Naive B cell (primary cell): ENCODE results near the gene TNIP2. TPM values are rescaled to one million over a fixed set of nuclear protein-coding genes. Genes with fewer than 3 reads are reported as not detected.
"Not testable (repeated sequence)": the region's sequence is repeated elsewhere in the genome, so short reads cannot be mapped to it uniquely, and the experiment has no call there.

Experiments
- ATAC-seq, 2 donors: fragments of 150-1000 bp; cut with Tn5 transposase; 2 replicates each; pipeline ENCODE4 v1.10.0; 2021; ENCODE audit warnings: low read depth in 2 of 2, mild to moderate bottlenecking in 2 of 2, moderate library complexity in 2 of 2
- DNase-seq: peaks from one replicate; pipeline ENCODE4 v3.0.0; 2022
- H3K27ac Mint-ChIP-seq, 6 donors: one replicate each; pipeline ENCODE4 v1.8.0; 2020 to 2022; ENCODE audit warnings: mild to moderate bottlenecking in 6 of 6, mixed read lengths in 6 of 6, moderate library complexity in 5 of 6, inconsistent platforms in 2 of 6
- H3K27me3 Mint-ChIP-seq, 3 donors: one replicate each; pipeline ENCODE4 v1.8.0; 2021 to 2022; ENCODE audit warnings: mixed read lengths in 3 of 3, mild to moderate bottlenecking in 1 of 3
- H3K36me3 Mint-ChIP-seq, 2 donors: one replicate each; pipeline ENCODE4 v1.8.0; 2020 to 2022; ENCODE audit warnings: mixed read lengths in 2 of 2, inconsistent platforms in 1 of 2, mild to moderate bottlenecking in 1 of 2
- H3K4me1 Mint-ChIP-seq, 3 donors: one replicate each; pipeline ENCODE4 v1.8.0; 2020 to 2022; ENCODE audit warnings: mixed read lengths in 3 of 3, inconsistent platforms in 1 of 3, mild to moderate bottlenecking in 1 of 3, moderate library complexity in 1 of 3
- H3K4me3 Mint-ChIP-seq, 8 donors: one replicate each; pipeline ENCODE4 v1.8.0; 2020 to 2022; ENCODE audit warnings: mild to moderate bottlenecking in 8 of 8, mixed read lengths in 8 of 8, moderate library complexity in 8 of 8, inconsistent platforms in 2 of 8
- H3K9me3 Mint-ChIP-seq, 7 donors: one replicate each; pipeline ENCODE4 v1.8.0; 2020 to 2022; ENCODE audit warnings: mixed read lengths in 7 of 7, mild to moderate bottlenecking in 5 of 7, inconsistent platforms in 2 of 7, moderate library complexity in 1 of 7
- polyA plus RNA-seq, 6 donors: library from polyadenylated mRNA; unstranded; fragments of 300-500 nt; fragmentation: Illumina TruSeq; gene quantifications; one replicate each; pipeline ENCODE4 v1.2.3, GENCODE V29; 2021; ENCODE audit warnings: low read depth in 6 of 6

The TNIP2 gene
- polyA plus RNA-seq, 6 donors from 2014 or later: 25.4 to 36.2 (median 35.3) TPM

DNA sequence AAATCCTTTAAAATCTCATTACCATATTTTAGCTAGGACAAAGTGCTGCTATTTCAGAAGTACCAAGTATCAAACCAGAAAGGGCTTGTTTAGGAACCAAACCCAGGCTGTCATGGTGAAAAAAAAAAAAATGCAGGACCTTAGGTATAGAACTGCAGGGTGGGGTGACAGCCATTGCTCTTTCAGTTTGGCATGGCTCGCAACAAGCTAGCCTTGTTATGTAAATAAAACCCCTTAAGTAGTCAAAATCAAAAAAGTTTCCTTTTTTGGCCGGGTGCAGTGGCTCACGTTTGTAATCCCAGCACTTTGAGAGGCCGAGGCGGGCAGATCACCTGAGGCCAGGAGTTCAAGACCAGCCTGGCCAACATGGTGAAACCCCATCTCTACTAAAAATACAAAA lies 24.5 kb upstream of the TNIP2 start:
- H3K9me3 Mint-ChIP-seq: peaks cover 0 to 19% (median 6%) of the 10 kb centered on the region in 7 donors
- H3K4me1 Mint-ChIP-seq: peaks cover 4 to 18% (median 6%) of the 10 kb centered on the region in 3 donors
- not testable (repeated sequence) for ATAC-seq, H3K36me3 Mint-ChIP-seq, H3K4me3 Mint-ChIP-seq, DNase-seq, H3K27me3 Mint-ChIP-seq
- H3K27ac Mint-ChIP-seq: peak overlapping the region in 1 of 6 donors; percentile 18

DNA sequence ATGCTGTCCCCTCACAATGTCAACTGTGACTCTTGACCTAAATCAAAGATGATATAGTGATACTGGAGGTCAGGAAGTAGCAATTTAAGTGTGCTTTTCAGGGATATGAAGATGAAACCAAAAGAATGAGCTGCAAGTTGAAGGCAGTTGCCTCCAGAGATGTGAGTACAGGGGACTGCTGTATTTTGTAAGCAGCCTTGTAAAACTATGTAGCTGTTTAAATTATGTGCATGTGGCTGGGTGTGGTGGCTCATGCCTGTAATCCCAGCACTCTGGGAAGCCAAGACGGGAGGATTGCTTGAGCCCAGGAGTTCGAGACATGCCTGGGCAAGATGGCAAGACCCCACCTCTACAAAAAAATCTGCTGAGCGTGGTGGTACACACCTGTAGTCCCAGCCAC lies 15.1 kb upstream of the TNIP2 start:
- Mint-ChIP-seq H3K4me1 (peaks cover 9 to 34% (median 18%) of the 10 kb centered on the region in 3 donors), H3K4me3 (peak overlapping the region in 1 of 8 donors; percentile 26), H3K9me3 (peaks cover 0 to 13% (median 0%) of the 10 kb centered on the region in 7 donors), H3K27me3 (no peaks in the 10 kb centered on the region), H3K36me3 (no peaks in the 10 kb centered on the region), H3K27ac (peak overlapping the region in 2 of 6 donors; percentile 51 to 53)
- ATAC-seq (no peak), DNase-seq (no peak)

DNA sequence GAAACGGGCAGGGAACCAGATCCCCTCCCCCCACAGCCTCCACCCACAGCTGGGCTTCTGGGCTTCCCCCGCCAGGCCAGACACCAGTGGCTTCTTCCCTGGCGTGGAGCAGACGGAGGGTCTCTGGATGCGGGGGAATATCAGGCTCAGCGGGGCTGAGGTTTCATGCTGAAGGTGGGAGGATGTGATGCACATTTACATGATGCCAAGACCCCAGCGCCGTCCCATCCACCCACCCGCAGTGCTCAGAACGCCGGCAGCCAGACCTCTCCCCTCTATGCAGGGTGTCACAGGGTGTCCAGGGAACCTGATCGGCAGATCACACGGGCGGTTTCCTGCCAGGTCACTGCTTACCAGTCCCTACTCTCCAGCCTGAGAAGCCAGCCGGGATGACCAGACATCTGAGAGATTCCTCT lies 12.8 kb upstream of the TNIP2 start:
- Mint-ChIP-seq H3K4me1 (peaks cover 14 to 50% (median 18%) of the 10 kb centered on the region in 3 donors), H3K27ac (peak overlapping the region in 2 of 6 donors; percentile 4 to 76), H3K9me3 (peaks cover 0 to 13% (median 0%) of the 10 kb centered on the region in 7 donors), H3K36me3 (no peaks in the 10 kb centered on the region), H3K4me3 (no peak overlapping the region), H3K27me3 (no peaks in the 10 kb centered on the region)
- ATAC-seq (no peak), DNase-seq (no peak)

DNA sequence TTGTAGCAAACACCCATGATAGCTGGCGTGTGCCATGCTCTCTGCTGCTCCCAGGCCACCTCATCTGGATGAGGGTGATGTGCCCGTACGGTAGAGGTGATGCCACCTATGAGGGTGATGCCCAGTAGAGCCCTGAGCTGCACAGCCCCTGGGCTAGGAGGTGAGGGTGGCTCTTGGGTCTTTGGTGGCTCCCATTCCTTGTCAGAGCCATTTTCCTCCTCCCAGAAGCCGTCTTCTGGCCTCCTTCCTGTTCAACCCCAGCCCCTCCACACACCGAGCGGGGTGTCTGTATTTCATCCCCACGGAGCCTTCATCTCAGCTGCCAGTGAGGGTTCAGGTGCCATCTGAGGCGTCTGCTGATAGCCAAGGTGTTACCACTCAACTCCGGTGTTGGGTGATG lies 12.0 kb upstream of the TNIP2 start:
- DNase-seq (no peak), ATAC-seq (no peak)
- peaks cover 14 to 50% (median 18%) of the 10 kb centered on the region in 3 donors for H3K4me1 Mint-ChIP-seq
- peak overlapping the region in 1 of 6 donors; percentile 67 for H3K27ac Mint-ChIP-seq
- H3K4me3 Mint-ChIP-seq: no peak overlapping the region
- H3K36me3 Mint-ChIP-seq: no peaks in the 10 kb centered on the region
- no peaks in the 10 kb centered on the region for H3K27me3 Mint-ChIP-seq
- peaks cover 0 to 13% (median 0%) of the 10 kb centered on the region in 7 donors for H3K9me3 Mint-ChIP-seq

DNA sequence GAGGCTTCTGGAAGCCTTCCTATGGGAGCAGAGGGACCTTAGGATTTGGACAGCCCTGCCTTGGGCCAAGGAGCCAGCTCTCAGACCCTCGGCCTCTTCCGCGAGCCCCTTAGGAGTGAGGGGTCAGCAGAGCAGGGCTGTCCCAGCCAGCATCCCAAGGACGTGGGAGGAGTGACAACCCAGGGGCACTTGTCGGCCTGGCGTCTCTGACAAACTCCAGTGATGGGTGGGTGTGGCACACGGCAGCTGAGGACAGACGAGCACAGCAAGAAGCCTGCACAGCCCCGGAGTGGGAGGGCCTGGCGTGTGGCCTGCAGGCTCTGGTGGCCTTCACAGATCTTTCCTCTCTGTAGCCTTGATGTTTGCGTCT lies 11.6 kb upstream of the TNIP2 start:
- DNase-seq (no peak), ATAC-seq (no peak)
- peaks cover 0 to 13% (median 0%) of the 10 kb centered on the region in 7 donors for H3K9me3 Mint-ChIP-seq
- H3K27me3 Mint-ChIP-seq: no peaks in the 10 kb centered on the region
- H3K36me3 Mint-ChIP-seq: no peaks in the 10 kb centered on the region
- H3K4me1 Mint-ChIP-seq: peaks cover 14 to 50% (median 18%) of the 10 kb centered on the region in 3 donors
- no peak overlapping the region for H3K4me3 Mint-ChIP-seq
- H3K27ac Mint-ChIP-seq: peak overlapping the region in 1 of 6 donors; percentile 67

DNA sequence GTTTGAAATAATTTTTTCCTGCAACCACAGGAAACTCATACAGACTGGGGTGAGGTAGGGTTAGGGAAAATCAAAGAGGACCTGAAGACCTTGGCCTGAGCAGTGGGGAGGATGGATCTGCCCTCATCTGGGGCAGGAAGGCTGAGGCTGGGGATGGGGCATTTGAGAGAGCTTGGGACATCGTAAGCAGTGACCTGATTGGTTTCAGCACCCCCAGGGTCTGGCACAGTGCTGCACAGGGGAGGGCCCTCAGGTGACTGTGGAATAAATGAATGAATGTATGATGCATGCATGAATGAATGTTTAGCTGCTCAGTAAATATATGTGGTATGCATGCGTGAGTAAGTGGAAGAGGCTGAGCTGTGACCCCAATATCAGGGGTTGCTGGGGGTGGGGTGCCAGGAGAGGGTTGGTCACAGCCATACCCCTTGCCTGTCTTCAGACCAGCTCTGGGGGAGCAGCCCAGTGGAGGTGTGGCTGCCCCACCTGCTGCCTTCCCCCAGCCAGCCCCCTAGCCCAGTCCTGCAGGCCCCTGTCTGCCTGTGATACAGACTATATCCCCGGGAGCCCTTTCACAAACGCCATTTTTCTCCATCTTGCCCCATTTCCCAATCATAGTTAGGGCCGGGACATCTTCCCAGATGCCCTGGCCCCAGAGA lies 11.0 kb upstream of the TNIP2 start:
- no peak overlapping the region for H3K27ac Mint-ChIP-seq
- H3K36me3 Mint-ChIP-seq: no peaks in the 10 kb centered on the region
- ATAC-seq (no peak), DNase-seq (no peak)
- no peak overlapping the region for H3K4me3 Mint-ChIP-seq
- H3K4me1 Mint-ChIP-seq: peaks cover 17 to 49% (median 18%) of the 10 kb centered on the region in 3 donors
- H3K27me3 Mint-ChIP-seq: no peaks in the 10 kb centered on the region
- H3K9me3 Mint-ChIP-seq: peaks cover 0 to 13% (median 0%) of the 10 kb centered on the region in 7 donors

DNA sequence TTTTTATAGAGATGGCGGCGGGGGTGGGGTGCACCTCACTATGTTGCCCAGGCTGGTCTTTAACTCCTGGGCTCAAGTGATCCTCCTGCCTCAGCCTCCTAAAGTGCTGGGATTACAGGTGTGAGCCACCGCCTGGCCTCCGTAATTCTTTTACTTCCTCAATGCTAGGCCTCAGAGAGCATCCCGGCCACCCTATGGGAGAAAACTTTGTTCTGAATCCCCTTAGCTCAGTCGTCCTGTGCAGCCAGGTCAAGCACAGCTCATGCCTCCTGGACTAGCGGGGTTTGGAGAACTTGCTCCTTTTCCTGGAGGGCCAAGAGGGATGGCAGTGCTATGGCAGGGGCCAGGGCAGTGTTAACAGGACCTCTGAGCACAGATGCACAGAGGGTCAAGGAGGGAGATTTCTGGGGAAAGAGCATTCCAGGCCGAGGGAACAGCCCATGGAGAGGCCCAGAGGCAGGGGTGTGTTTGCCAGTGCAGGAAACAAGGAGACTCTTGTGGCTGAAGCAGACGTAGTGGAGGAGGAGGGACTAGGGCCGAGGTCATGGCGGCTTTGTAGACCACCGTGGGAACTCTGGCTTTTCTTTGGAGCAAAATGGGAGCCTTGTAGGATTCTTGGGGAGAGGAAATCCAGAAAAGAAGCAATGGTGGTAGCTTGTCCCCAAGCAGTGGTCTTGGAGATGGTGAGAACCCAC lies 9.8 kb upstream of the TNIP2 start:
- ATAC-seq (no peak), DNase-seq (no peak)
- H3K4me3 Mint-ChIP-seq: peak overlapping the region in 2 of 8 donors; percentile 18 to 47
- no peaks in the 10 kb centered on the region for H3K36me3 Mint-ChIP-seq
- peaks cover 22 to 44% (median 23%) of the 10 kb centered on the region in 3 donors for H3K4me1 Mint-ChIP-seq
- peak overlapping the region in 2 of 6 donors; percentile 27 to 42 for H3K27ac Mint-ChIP-seq
- no peaks in the 10 kb centered on the region for H3K27me3 Mint-ChIP-seq
- H3K9me3 Mint-ChIP-seq: peaks cover 0 to 13% (median 0%) of the 10 kb centered on the region in 7 donors

DNA sequence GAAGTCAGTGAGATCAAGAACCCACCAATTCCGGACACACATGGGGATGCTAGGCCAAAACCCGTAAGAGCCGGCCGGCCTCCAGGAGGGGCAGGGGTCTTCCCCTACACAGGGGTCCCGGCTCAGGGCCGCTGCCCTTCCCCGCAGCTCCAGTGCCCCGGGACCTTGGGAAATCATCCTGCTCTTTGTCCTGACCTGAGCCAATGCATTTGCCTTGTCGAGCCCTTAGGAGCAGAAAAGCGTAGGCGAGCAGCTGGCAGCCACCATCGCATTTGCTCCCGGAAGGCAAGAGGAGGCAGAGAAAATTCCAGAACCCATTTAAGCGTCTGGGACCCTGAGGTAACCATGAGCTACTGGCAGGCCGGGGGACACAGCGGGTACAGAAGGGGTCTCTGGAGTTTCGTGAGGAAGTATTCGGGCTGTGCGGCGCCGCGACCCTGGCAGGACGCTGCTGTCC lies 7.4 kb upstream of the TNIP2 start:
- Mint-ChIP-seq H3K9me3 (no peaks in the 10 kb centered on the region), H3K27ac (peak overlapping the region in 1 of 6 donors; percentile 50), H3K36me3 (no peaks in the 10 kb centered on the region), H3K4me3 (peak overlapping the region; percentile 63 to 89 (median 74)), H3K27me3 (no peaks in the 10 kb centered on the region), H3K4me1 (peaks cover 21 to 29% (median 22%) of the 10 kb centered on the region in 3 donors)
- no peak for ATAC-seq
- DNase-seq: no peak

DNA sequence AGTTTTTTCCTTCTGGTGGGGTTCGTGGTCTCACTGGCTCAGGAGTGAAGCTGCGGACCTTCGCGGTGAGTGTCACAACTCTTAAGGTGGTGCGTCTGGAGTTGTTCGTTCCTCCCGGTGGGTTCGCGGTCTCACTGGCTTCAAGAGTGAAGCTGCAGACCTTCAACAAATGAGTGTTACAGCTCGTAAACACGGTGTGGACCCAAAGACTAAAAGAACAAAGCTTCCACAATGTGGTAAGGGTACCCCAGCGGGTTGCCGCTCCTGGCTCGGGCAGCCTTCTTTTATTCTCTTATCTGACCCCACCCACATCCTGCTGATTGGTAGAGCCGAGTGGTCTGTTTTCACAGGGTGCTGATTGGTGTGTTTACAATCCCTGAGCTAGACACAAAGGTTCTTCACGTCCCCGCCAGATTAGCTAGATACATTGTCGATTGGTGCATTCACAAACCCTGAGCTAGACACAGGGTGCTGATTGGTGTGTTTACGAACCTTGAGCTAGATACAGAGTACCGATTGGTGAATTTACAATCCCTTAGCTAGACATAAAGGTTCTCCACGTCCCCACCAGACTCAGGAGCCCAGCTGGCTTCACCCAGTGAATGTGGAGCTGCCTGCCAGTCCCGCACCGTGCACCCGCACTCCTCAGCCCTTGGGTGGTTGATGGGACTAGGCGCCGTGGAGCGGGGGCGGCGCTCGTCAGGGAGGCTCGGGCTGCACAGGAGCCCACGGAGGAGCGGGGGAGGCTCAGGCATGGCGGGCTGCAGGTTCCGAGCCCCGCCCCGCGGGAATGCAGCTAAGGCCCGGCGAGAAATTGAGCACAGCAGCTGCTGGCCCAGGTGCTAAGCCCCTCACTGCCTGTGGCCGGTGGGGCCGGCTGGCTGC lies 6.6 kb upstream of the TNIP2 start:
- DNase-seq, H3K27ac Mint-ChIP-seq, H3K9me3 Mint-ChIP-seq, H3K36me3 Mint-ChIP-seq, H3K27me3 Mint-ChIP-seq, ATAC-seq: not testable (repeated sequence)
- H3K4me3 Mint-ChIP-seq: peak overlapping the region in 6 of 8 donors; percentile 5 to 74 (median 46)
- H3K4me1 Mint-ChIP-seq: peaks cover 21 to 29% (median 22%) of the 10 kb centered on the region in 3 donors

DNA sequence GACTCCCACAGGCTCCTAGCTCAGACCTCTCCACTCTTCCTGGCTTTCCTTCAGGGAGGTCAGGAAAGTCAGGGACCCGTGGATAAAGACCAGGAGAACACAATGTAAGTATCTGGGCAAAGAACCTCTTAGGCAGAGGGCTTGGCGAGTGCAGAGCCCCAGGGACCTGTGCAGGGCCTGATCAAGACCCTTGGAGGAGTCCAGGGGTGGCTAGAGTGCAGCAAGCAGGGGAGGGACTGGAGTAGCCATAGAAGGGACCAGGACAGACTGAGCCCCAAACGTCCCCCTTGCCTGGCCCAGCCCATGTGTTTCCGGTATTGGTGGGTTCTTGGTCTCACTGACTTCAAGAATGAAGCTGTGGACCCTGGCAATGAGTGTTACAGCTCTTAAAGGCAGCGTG lies 5.9 kb upstream of the TNIP2 start:
- no peaks in the 10 kb centered on the region for H3K27me3 Mint-ChIP-seq
- ATAC-seq (no peak), DNase-seq (no peak)
- H3K9me3 Mint-ChIP-seq: no peaks in the 10 kb centered on the region
- peaks cover 21 to 34% (median 22%) of the 10 kb centered on the region in 3 donors for H3K4me1 Mint-ChIP-seq
- peak overlapping the region in 2 of 8 donors; percentile 20 to 51 for H3K4me3 Mint-ChIP-seq
- H3K36me3 Mint-ChIP-seq: no peaks in the 10 kb centered on the region
- peak overlapping the region in 1 of 6 donors; percentile 57 for H3K27ac Mint-ChIP-seq

DNA sequence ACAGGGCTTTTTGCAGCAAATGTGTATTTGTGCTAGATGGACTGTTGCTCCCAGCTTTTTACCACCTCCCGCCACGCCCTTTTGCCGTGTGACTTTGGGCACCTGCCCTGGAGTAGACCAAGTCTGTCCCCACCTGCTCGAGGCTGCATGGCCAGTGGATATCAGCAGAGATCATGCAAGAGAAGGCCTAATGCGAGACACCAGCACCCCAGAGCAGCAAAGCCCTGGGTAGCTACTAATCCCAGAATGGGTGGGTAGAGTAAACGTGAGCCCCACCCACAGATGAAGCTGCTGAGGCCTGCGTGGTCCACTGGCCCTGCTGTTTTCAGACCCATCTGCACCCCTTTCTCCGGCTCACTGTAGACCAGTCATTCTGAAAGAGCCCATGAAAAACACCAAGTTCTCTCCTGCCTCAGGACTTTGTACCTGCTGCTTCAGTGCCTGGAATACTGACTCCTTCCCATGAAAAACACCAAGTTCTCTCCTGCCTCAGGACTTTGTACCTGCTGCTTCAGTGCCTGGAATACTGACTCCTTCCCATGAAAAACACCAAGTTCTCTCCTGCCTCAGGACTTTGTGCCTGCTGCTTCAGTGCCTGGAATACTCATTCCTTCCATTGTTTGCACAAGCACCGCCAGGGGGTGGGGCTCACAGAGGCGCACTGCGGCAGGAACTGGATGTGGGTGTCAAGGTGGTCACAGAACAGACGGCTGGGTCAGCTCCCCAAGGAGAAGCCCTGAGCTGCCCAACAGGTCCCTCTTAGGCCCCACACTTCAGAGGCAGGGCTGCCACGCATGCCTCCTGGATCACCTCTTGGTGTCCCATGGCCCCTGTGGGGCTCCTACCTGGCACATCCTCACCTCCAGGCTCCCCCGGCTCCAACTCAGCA lies 5.1 kb upstream of the TNIP2 start:
- Mint-ChIP-seq H3K27ac (peak overlapping the region in 1 of 6 donors; percentile 56), H3K4me1 (peaks cover 14 to 37% (median 22%) of the 10 kb centered on the region in 3 donors), H3K27me3 (no peaks in the 10 kb centered on the region), H3K36me3 (no peaks in the 10 kb centered on the region), H3K9me3 (no peaks in the 10 kb centered on the region), H3K4me3 (peak overlapping the region in 3 of 8 donors; percentile 8 to 68 (median 10))
- no peak for DNase-seq
- no peak for ATAC-seq

DNA sequence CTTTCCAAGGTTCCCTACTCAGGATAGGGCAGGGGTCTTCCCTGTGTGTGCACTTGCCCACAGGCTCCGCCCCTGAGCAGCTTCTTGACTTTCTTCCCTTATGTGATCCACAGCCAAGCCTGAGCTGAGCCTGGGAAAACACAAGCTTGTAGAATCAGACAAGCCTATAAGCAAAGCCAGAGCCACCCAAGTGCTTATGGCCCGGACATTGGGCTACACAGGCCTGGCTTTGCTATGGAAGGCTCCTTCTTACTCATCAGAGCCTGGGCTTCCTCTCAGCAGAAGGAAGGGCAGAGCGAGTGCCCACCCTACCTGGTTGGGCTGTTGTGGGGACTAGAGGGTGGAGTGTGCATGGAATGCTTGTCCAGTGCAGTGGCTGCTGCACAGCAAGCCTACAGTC lies 1.3 kb upstream of the TNIP2 start:
- no peak for ATAC-seq
- H3K4me3 Mint-ChIP-seq: peak overlapping the region; percentile 74 to 90 (median 82)
- H3K9me3 Mint-ChIP-seq: no peaks in the 10 kb centered on the region

More for the DNA sequence above, 1.3 kb upstream of the TNIP2 start:
- Mint-ChIP-seq H3K36me3 (no peaks in the 10 kb centered on the region), H3K27me3 (no peaks in the 10 kb centered on the region), H3K4me1 (peaks cover 22 to 38% (median 37%) of the 10 kb centered on the region in 3 donors), H3K27ac (peak overlapping the region in 5 of 6 donors; percentile 12 to 97 (median 86))
- DNase-seq: no peak
